Activated CD4-positive, alpha-beta memory T cell treated with anti-CD3 and anti-CD28 coated beads for 36 hours (primary cell): Measurements from ENCODE around the gene SLC35E2B. TPM values are rescaled to one million over a fixed set of nuclear protein-coding genes. Genes with fewer than 3 reads are reported as not detected.
"Not testable (repeated sequence)": the region's sequence is repeated elsewhere in the genome, so short reads cannot be mapped to it uniquely, and the experiment has no call there.

Experiments used
- CTCF ChIA-PET: fragments of 350-600 bp; sonication (Branson Sonifier 250); formaldehyde crosslinking; loops from one replicate; lab custom pipeline; 2021; ENCODE audit warnings: antibody characterized with exemption, inconsistent platforms; lab: Charles Lee
- POLR2A ChIA-PET: fragments of 350-600 bp; sonication (Branson Sonifier 250); formaldehyde crosslinking; loops from one replicate; lab custom pipeline; 2021; ENCODE audit warnings: antibody characterized with exemption; lab: Charles Lee
- DNase-seq: peaks from one replicate; pipeline ENCODE4 v3.0.0-alpha.2; 2020
- H3K27ac Mint-ChIP-seq: one replicate; pipeline ENCODE4 v1.8.0; 2021; ENCODE audit warnings: mixed read lengths
- H3K27me3 Mint-ChIP-seq: one replicate; pipeline ENCODE4 v1.8.0; 2021; ENCODE audit warnings: mixed read lengths
- H3K36me3 Mint-ChIP-seq: one replicate; pipeline ENCODE4 v1.8.0; 2021; ENCODE audit warnings: mixed read lengths
- H3K4me1 Mint-ChIP-seq: one replicate; pipeline ENCODE4 v1.8.0; 2021; ENCODE audit warnings: low read depth, mixed read lengths
- H3K4me3 Mint-ChIP-seq: one replicate; pipeline ENCODE4 v1.8.0; 2021; ENCODE audit warnings: mild to moderate bottlenecking, mixed read lengths
- H3K9me3 Mint-ChIP-seq: one replicate; pipeline ENCODE4 v1.8.0; 2021; ENCODE audit warnings: mixed read lengths
- intact Hi-C: fragments of 100-400 bp; cut with micrococcal nuclease; formaldehyde crosslinking; loops from one replicate; pipeline ENCODE4 v1.15.1; 2023
- total RNA-seq, 2 experiments: library from RNA; stranded (reverse); gene quantifications; one replicate each; pipeline ENCODE4 v1.2.3, GENCODE V29; 2021

The SLC35E2B gene
- total RNA-seq, 2 experiments from 2014 or later, result 29.0 to 30.1 TPM

DNA sequence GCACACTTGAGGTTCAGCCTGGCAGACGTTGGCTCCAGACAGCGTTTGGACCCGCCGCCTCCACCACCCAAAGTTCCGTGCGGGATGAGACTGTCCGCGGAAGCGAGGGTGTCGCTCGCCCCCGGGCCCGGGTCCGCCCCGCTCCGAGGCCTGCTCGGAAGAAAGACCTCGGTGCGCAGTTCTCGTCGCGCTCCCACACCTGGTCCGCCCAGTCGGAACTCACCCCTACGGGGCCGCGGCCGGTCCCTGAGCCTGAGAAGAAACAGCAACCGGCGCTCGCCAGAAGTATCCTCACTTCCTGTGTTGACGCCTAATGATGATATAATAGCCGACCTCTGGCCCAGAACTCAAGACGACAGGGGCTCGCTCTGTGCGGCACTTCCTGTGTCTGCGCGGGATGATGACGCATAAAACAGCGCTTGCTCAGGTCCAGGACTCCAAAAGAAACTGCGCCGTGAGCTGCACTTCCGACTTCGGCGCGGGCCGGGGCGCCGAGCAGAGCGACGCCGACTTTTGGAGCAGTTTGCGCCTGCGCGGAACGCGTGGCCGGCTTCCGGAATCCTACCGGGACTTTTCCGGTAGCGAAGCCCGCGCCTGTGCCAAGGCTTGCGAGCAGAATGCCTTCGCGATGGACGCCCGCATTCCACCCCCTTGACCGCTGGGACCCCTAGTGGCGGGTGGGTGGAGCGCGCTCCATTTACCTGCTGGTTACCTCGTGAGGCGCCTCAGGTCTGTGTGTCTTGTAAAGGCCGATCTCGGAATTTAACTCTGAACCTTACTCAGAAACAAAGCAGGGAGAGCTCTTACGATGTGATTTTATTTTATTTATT, 31.7 kb upstream of the SLC35E2B start, which contains the start of gene CDK11A:
TSS of gene CDK11A (minus strand) at position 323 of the 830 bp plus-strand sequence. CDS start 1,539 bp downstream, outside the sequence.
- Mint-ChIP-seq H3K4me1 (peaks cover 17% of the 10 kb centered on the region), H3K27ac (peak within 1 kb of the TSS; percentile 92), H3K36me3 (peaks cover 14% of the 10 kb centered on the region), H3K4me3 (peak within 1 kb of the TSS; percentile 87)
- not testable (repeated sequence) for H3K9me3 Mint-ChIP-seq, H3K27me3 Mint-ChIP-seq
- peak; percentile 99 for DNase-seq
- intact Hi-C loops, result loop anchor here (5.0 kb wide), 2 partner anchors 67 to 152 kb away; partner anchors contain the start of genes CDK11B and SSU72
- ChIA-PET CTCF (interaction anchor here (0.6 to 1.0 kb wide), 2 partner anchors 182 to 184 kb away, joined by 3 to 4 read pairs; no protein-coding TSS in a partner anchor), POLR2A (interaction anchor here (0.6 to 1.0 kb wide), 3 partner anchors 46 to 185 kb away, joined by 3 to 4 read pairs (median 3); no protein-coding TSS in a partner anchor)

- intact Hi-C loops, result loop anchor here (5.0 kb wide), 2 partner anchors 64 to 149 kb away; partner anchors contain the start of genes CDK11B and SSU72
- no peak overlapping the region for H3K27ac Mint-ChIP-seq
- ChIA-PET POLR2A (no interaction called here), CTCF (no interaction called here)
- DNase-seq, result no peak
- no peaks in the 10 kb centered on the region for H3K27me3 Mint-ChIP-seq
- peaks cover 19% of the 10 kb centered on the region for H3K36me3 Mint-ChIP-seq
- no peak overlapping the region for H3K4me3 Mint-ChIP-seq
- H3K9me3 Mint-ChIP-seq, result no peaks in the 10 kb centered on the region
- peaks cover 6% of the 10 kb centered on the region for H3K4me1 Mint-ChIP-seq
These were observed 28.6 kb upstream of the SLC35E2B start for GRCh38 chr1:1721201-1721600.

DNA sequence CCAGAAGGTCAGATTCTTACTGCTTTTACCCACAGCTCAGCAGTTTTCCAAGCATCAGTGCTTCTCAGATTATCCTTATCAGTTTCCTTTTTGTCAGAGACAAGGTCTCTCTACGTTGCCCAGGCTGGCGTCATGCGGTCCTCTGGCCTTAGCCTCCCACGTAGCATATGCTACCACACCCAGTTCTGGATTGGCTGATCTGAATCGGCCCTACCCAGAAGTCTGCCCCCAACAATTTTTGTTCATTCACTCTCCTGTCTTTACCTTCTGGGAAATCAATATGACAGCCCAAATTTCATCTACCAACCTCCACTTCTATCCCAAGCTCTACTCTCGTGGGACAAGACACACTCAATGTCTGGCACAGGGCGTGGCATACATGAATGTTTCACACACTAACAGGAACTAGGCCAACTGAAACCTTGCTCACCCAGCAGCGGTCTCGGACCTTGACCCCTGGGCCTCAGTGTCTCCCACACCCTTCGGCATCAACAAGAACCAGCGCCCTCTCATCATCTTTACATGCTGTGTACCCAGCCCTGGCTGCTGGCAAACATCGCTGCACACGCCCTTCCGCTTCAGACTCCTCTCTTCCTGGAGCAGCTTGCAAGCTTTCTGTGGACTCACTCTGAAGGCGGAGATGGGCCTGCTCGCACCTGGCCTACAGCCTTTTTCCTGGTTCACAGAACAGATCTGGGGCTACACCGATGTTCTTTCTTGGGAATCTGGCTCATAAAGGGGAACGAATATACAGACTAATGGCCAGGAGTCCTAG, 22.7 kb upstream of the SLC35E2B start:
- H3K9me3 Mint-ChIP-seq, POLR2A ChIA-PET, CTCF ChIA-PET, intact Hi-C loops, H3K27ac Mint-ChIP-seq, DNase-seq, H3K4me1 Mint-ChIP-seq, H3K27me3 Mint-ChIP-seq, H3K4me3 Mint-ChIP-seq: not testable (repeated sequence)
- H3K36me3 Mint-ChIP-seq, result peaks cover 15% of the 10 kb centered on the region

GRCh38 chr1:1707897-1708296, 15.3 kb upstream of the SLC35E2B start:
- H3K4me1 Mint-ChIP-seq, H3K36me3 Mint-ChIP-seq, CTCF ChIA-PET, H3K9me3 Mint-ChIP-seq, H3K27ac Mint-ChIP-seq, DNase-seq, intact Hi-C loops, H3K4me3 Mint-ChIP-seq, H3K27me3 Mint-ChIP-seq, POLR2A ChIA-PET: not testable (repeated sequence)

GRCh38 chr1:1707241-1707640, 14.6 kb upstream of the SLC35E2B start:
- H3K4me3 Mint-ChIP-seq, DNase-seq, POLR2A ChIA-PET, H3K9me3 Mint-ChIP-seq, H3K27me3 Mint-ChIP-seq, intact Hi-C loops, H3K36me3 Mint-ChIP-seq, H3K27ac Mint-ChIP-seq, CTCF ChIA-PET, H3K4me1 Mint-ChIP-seq: not testable (repeated sequence)

DNA sequence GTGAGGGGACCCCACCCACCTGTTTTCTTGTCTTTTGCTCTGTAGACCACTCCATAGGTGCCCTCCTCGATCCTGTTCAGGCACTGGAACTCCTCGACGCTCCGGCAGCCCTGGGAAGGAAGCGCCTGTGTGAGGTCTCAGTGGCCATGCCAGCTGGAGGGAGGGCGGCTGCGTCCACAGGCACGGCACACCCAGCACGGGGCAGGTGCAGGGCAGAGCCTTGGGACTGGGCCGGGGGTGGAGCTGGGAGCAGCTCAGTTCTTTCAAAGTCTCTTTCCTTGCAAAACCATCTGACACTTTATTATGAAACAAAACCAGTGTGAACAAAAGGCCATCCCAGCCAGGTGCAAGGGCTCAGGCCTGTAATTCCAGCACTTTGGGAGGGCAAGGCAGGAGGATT, 13.0 kb upstream of the SLC35E2B start:
- H3K27me3 Mint-ChIP-seq, H3K36me3 Mint-ChIP-seq, POLR2A ChIA-PET, CTCF ChIA-PET, H3K4me3 Mint-ChIP-seq, H3K9me3 Mint-ChIP-seq, DNase-seq, H3K27ac Mint-ChIP-seq, H3K4me1 Mint-ChIP-seq, intact Hi-C loops: not testable (repeated sequence)

DNA sequence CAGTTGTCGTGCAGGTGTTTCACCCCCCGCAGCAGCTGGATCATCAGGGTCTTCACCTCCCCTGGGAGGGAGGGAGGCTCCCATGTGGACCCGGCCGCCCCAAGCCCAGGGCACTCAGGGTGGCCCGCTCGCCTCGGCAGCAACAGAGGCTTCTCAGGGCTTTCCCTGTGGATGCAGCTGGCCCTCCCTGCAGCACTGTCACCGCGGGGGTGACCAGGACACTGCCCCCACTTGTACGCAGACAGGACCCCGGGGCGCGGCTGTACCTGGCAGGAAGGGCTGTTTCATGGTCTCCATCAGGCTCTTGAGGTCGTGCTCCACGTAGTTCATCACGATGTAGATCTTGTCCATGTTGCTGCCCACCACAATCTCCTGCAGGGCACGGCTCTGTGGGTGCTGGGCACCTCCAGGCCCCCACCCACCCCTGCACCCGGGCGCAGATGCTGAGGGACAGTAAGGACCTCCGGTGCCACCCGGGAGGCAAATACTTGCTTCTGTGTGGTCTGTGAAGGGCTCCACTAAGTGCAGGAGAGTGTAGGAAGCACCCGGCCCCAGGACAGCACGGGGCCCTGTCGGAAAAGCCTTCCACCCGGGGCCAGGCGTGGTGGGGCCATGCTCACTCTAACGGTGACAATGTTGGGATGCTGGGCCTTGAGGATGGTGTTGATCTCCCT, 11.8 kb upstream of the SLC35E2B start:
- CTCF ChIA-PET, H3K4me1 Mint-ChIP-seq, H3K36me3 Mint-ChIP-seq, POLR2A ChIA-PET, H3K4me3 Mint-ChIP-seq, H3K9me3 Mint-ChIP-seq, intact Hi-C loops, H3K27ac Mint-ChIP-seq, DNase-seq, H3K27me3 Mint-ChIP-seq: not testable (repeated sequence)

DNA sequence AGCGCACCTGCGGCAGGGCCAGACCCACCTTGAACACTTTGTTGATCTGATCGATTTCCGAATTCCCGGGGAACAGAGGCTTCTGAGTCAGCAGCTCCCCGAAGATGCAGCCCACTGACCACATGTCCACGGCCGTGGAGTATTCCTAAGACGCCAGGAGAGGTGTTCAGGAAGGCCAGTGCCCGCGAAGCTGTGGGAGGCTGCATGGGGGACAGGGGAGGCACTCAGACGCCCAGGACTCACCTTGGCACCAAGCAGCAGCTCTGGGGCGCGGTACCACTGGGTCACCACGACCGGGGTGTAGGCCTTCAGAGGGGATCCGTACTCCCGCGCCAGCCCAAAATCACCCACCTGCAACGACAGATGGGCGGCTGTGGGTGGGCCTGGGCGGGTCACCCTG, 11.2 kb upstream of the SLC35E2B start:
- Mint-ChIP-seq H3K4me3 (no peak overlapping the region), H3K36me3 (peaks cover 3% of the 10 kb centered on the region), H3K27ac (no peak overlapping the region), H3K27me3 (no peaks in the 10 kb centered on the region), H3K9me3 (no peaks in the 10 kb centered on the region), H3K4me1 (no peaks in the 10 kb centered on the region)
- DNase-seq, result peak; percentile 6
- CTCF ChIA-PET, result no interaction called here
- intact Hi-C loops, result no loop called here
- POLR2A ChIA-PET, result no interaction called here

DNA sequence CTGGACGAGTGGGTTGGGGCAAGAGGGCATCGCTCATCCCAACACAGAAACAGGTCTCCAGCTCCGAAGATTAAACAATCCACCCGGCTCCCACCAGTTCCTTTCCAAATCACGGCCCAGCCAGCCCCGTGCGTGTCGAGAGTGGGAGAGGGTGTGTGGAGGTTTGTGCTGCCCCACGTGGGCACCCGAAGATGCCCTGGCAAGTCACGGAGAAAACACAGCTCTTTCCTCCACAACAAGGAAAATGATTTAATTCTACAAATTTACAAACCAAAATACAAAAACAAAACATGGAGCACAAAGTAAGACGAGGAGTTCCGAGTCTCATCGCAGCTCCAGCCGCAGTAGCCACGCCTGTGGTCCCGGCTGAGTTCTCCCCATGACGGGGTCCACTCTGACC, 9.9 kb upstream of the SLC35E2B start:
- CTCF ChIA-PET, H3K4me3 Mint-ChIP-seq, H3K36me3 Mint-ChIP-seq, DNase-seq, intact Hi-C loops, H3K27ac Mint-ChIP-seq, H3K9me3 Mint-ChIP-seq, H3K4me1 Mint-ChIP-seq, POLR2A ChIA-PET, H3K27me3 Mint-ChIP-seq: not testable (repeated sequence)

DNA sequence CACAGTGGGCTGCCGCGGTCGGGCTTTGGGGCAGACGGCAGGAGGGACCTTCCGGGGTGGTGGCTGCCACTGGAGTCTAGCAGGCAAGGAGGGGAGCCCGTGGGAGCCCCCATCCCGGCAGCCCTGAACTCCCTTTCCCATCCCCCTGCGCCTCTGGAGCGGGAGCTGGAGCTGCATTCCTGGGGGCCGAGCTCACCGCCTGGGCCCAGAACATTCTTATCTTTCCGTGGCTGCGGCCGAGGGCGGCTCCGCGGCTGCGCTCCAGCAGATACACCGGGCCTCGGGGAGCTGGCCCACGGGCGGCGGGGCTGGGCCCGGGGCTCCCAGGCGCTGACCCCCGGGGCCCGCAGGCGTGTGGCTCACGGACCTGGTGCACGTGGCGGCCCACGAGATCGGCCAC, 8.0 kb upstream of the SLC35E2B start:
- H3K4me1 Mint-ChIP-seq, H3K27ac Mint-ChIP-seq, DNase-seq, H3K9me3 Mint-ChIP-seq, H3K27me3 Mint-ChIP-seq, H3K4me3 Mint-ChIP-seq, intact Hi-C loops, POLR2A ChIA-PET, CTCF ChIA-PET, H3K36me3 Mint-ChIP-seq: not testable (repeated sequence)

GRCh38 chr1:1700067-1700466, 7.5 kb upstream of the SLC35E2B start:
- intact Hi-C loops, POLR2A ChIA-PET, CTCF ChIA-PET: not testable (repeated sequence)

GRCh38 chr1:1699061-1699460, 6.5 kb upstream of the SLC35E2B start:
- POLR2A ChIA-PET, result not testable (repeated sequence)

More at GRCh38 chr1:1700067-1700466, 7.5 kb upstream of the SLC35E2B start:
- not testable (repeated sequence) for H3K4me3 Mint-ChIP-seq, H3K27ac Mint-ChIP-seq, DNase-seq, H3K36me3 Mint-ChIP-seq, H3K27me3 Mint-ChIP-seq, H3K4me1 Mint-ChIP-seq, H3K9me3 Mint-ChIP-seq

More at GRCh38 chr1:1699061-1699460, 6.5 kb upstream of the SLC35E2B start:
- H3K4me3 Mint-ChIP-seq, CTCF ChIA-PET, H3K27ac Mint-ChIP-seq, H3K4me1 Mint-ChIP-seq, H3K36me3 Mint-ChIP-seq, H3K27me3 Mint-ChIP-seq, intact Hi-C loops, DNase-seq, H3K9me3 Mint-ChIP-seq: not testable (repeated sequence)
